Measurements from ENCODE around the gene RBP2. TPM values are rescaled to one million over a fixed set of nuclear protein-coding genes. Genes with fewer than 3 reads are reported as not detected.

The RBP2 gene
- total and polyA plus RNA-seq, 4 donors = 0.79 TPM; not detected in 3

GRCh38 chr3:139447486-139447885, 28.8 kb downstream of the RBP2 start:
- H3K36me3 ChIP-seq (ENCODE audit: control insufficient read depth in 4 of 4, insufficient read depth in 3 of 4, low read depth in 1 of 4, low read length in 3 of 4) = no peaks in the 10 kb centered on the region
- no peak for TF ChIP-seq JUND (IDR thresholded peaks at IDR 0.05)
- TF ChIP-seq ATF3 (IDR thresholded peaks at IDR 0.05) = no peak
- no peak for TF ChIP-seq NR2F2 (IDR thresholded peaks at IDR 0.05)
- TF ChIP-seq RAD21 (IDR thresholded peaks at IDR 0.05) = no peak
- TF ChIP-seq ZBTB33 (IDR thresholded peaks at IDR 0.05) = no peak
- no peak for TF ChIP-seq HNF4A (conservative IDR thresholded peaks at IDR 0.05)
- TF ChIP-seq TAF1 (conservative IDR thresholded peaks at IDR 0.05) = no peak
- TF ChIP-seq FOXA1 (IDR thresholded peaks at IDR 0.05) = no peak
- no peak for TF ChIP-seq HNF4G (IDR thresholded peaks at IDR 0.05)
- no peak for TF ChIP-seq RXRA (IDR thresholded peaks at IDR 0.05)
- TF ChIP-seq MAX (IDR thresholded peaks at IDR 0.05) = no peak

GRCh38 chr3:139444446-139444845, 31.9 kb downstream of the RBP2 start:
- H3K36me3 ChIP-seq (ENCODE audit: control insufficient read depth in 4 of 4, insufficient read depth in 3 of 4, low read depth in 1 of 4, low read length in 3 of 4) = peaks cover 0 to 1% (median 0%) of the 10 kb centered on the region in 4 donors
- no peaks in the 10 kb centered on the region for H3K9me3 ChIP-seq (ENCODE audit: control insufficient read depth in 4 of 4, low read length in 3 of 4)
- H3K9ac ChIP-seq (ENCODE audit: low read depth in 1 of 2, low read length in 2 of 2) = no peak overlapping the region
- no peak for DNase-seq (ENCODE audit: low spot score)
- H3K27me3 ChIP-seq (ENCODE audit: control insufficient read depth in 4 of 4, insufficient read depth in 4 of 4, low read length in 3 of 4) = no peaks in the 10 kb centered on the region
- TF ChIP-seq RAD21 (IDR thresholded peaks at IDR 0.05) (no peak), JUND (IDR thresholded peaks at IDR 0.05) (no peak), HNF4A (conservative IDR thresholded peaks at IDR 0.05) (no peak)
- H3K4me1 ChIP-seq (ENCODE audit: control insufficient read depth in 4 of 4, insufficient read depth in 4 of 4, low read length in 3 of 4) = no peaks in the 10 kb centered on the region
- no peak overlapping the region for H3K4me3 ChIP-seq (ENCODE audit: low read depth in 1 of 3, low read length in 3 of 3)
- H3K27ac ChIP-seq (ENCODE audit: low read depth in 1 of 2, low read length in 2 of 2) = no peak overlapping the region
- WGBS = 91% methylated on average over 4 of the region's 4 CpGs

More at GRCh38 chr3:139447486-139447885, 28.8 kb downstream of the RBP2 start:
- Histone ChIP-seq H3K27me3 (ENCODE audit: control insufficient read depth in 4 of 4, insufficient read depth in 4 of 4, low read length in 3 of 4) (no peaks in the 10 kb centered on the region), H3K4me3 (ENCODE audit: low read depth in 1 of 3, low read length in 3 of 3) (no peak overlapping the region), H3K9ac (ENCODE audit: low read depth in 1 of 2, low read length in 2 of 2) (no peak overlapping the region), H3K27ac (ENCODE audit: low read depth in 1 of 2, low read length in 2 of 2) (no peak overlapping the region), H3K4me1 (ENCODE audit: control insufficient read depth in 4 of 4, insufficient read depth in 4 of 4, low read length in 3 of 4) (no peaks in the 10 kb centered on the region), H3K9me3 (ENCODE audit: control insufficient read depth in 4 of 4, low read length in 3 of 4) (no peaks in the 10 kb centered on the region)
- DNase-seq (ENCODE audit: low spot score) = no peak

- DNase-seq (ENCODE audit: low spot score) = no peak
- Histone ChIP-seq H3K4me3 (ENCODE audit: low read depth in 1 of 3, low read length in 3 of 3) (no peak overlapping the region), H3K9me3 (ENCODE audit: control insufficient read depth in 4 of 4, low read length in 3 of 4) (no peaks in the 10 kb centered on the region), H3K36me3 (ENCODE audit: control insufficient read depth in 4 of 4, insufficient read depth in 3 of 4, low read depth in 1 of 4, low read length in 3 of 4) (peaks cover 0 to 1% (median 0%) of the 10 kb centered on the region in 4 donors), H3K27me3 (ENCODE audit: control insufficient read depth in 4 of 4, insufficient read depth in 4 of 4, low read length in 3 of 4) (no peaks in the 10 kb centered on the region), H3K27ac (ENCODE audit: low read depth in 1 of 2, low read length in 2 of 2) (no peak overlapping the region), H3K4me1 (ENCODE audit: control insufficient read depth in 4 of 4, insufficient read depth in 4 of 4, low read length in 3 of 4) (no peaks in the 10 kb centered on the region), H3K9ac (ENCODE audit: low read depth in 1 of 2, low read length in 2 of 2) (no peak overlapping the region)
- 95% methylated on average over 7 of the region's 7 CpGs for WGBS
- TF ChIP-seq GABPA (IDR thresholded peaks at IDR 0.05 in 1 of 2, conservative IDR thresholded peaks at IDR 0.05 in 1 of 2) (no peak), FOXA2 (IDR thresholded peaks at IDR 0.05) (no peak), HNF4G (IDR thresholded peaks at IDR 0.05) (no peak), YY1 (IDR thresholded peaks at IDR 0.05) (no peak), ZBTB33 (IDR thresholded peaks at IDR 0.05) (no peak), ATF3 (IDR thresholded peaks at IDR 0.05) (no peak), NR2F2 (IDR thresholded peaks at IDR 0.05) (no peak), TAF1 (conservative IDR thresholded peaks at IDR 0.05) (no peak), FOXA1 (IDR thresholded peaks at IDR 0.05) (no peak), MAX (IDR thresholded peaks at IDR 0.05) (no peak), REST (IDR thresholded peaks at IDR 0.05) (no peak), RAD21 (IDR thresholded peaks at IDR 0.05) (no peak), HNF4A (conservative IDR thresholded peaks at IDR 0.05) (no peak), RXRA (IDR thresholded peaks at IDR 0.05) (no peak), SP1 (IDR thresholded peaks at IDR 0.05) (no peak), CTCF (IDR thresholded peaks at IDR 0.05; ENCODE audit: low read depth, low read length, missing input control) (no peak)
Observed at GRCh38 chr3:139443186-139443585, 33.1 kb downstream of the RBP2 start.
